ENCODE measurements around the gene INO80B. TPM values are rescaled to one million over a fixed set of nuclear protein-coding genes. Genes with fewer than 3 reads are reported as not detected.

The INO80B gene
- total and polyA plus RNA-seq, 10 donors: 9.0 to 50.3 (median 33.4) TPM

DNA sequence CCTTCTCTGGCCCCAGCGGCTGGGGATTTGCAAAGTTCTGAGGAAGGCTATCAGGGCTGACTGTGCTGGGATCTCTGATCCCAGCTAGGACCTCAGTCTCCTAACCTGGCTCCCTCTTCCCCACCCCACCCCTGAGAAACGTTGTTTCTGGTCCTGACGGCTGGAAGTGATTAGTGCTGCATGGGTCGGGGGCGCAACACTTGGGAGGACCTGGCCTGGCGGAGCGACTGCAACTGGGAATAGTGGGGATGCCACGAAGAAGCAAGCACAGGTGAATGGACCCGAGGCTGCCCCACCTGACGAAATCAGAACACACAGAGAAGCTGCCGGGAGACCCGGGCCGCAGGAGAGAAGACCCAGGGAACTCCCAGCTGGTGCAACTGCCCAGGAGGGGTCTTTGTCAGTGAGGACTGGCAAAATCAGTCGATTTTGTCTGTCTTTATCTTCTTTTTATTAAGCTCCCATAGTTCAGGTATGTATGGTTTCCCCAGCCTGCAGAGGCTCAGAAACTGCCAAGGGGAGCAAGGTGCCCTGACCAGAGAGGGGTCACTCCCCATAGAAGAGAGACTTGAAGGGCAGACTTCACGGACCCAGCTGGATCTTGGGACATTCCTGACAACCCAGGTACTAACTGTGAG, 45.2 kb downstream of the INO80B start:
- TF ChIP-seq POLR2AphosphoS5 (IDR thresholded peaks at IDR 0.05) (no peak), POLR2A (IDR thresholded peaks at IDR 0.05) (no peak)
- TF ChIP-seq, protein P1, sequence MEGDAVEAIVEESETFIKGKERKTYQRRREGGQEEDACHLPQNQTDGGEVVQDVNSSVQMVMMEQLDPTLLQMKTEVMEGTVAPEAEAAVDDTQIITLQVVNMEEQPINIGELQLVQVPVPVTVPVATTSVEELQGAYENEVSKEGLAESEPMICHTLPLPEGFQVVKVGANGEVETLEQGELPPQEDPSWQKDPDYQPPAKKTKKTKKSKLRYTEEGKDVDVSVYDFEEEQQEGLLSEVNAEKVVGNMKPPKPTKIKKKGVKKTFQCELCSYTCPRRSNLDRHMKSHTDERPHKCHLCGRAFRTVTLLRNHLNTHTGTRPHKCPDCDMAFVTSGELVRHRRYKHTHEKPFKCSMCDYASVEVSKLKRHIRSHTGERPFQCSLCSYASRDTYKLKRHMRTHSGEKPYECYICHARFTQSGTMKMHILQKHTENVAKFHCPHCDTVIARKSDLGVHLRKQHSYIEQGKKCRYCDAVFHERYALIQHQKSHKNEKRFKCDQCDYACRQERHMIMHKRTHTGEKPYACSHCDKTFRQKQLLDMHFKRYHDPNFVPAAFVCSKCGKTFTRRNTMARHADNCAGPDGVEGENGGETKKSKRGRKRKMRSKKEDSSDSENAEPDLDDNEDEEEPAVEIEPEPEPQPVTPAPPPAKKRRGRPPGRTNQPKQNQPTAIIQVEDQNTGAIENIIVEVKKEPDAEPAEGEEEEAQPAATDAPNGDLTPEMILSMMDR (IDR thresholded peaks at IDR 0.05 in 8 of 11, conservative IDR thresholded peaks at IDR 0.05 in 3 of 11): no peak
- peak; percentile 49 for DNase-seq

DNA sequence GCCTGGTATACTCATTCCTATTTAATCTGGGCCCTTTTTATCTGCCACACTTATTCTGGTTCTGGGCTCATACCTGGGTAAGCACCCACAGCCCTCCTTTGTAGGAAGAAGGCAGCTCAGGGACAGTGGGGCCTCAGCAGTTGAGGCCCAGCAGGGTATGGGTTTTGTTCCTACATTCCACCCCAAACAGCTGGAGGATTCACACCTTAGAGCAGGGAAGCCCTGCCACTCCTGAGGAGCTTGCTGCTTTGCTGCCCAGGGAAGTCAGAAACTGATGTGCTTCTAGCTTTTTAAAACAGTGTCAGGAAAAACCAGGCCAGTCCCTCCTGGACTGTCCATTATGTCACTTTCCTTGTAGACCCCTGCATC, 45.7 kb downstream of the INO80B start:
- H3K9me3 ChIP-seq: no peaks in the 10 kb centered on the region
- peaks cover 9 to 79% (median 42%) of the 10 kb centered on the region in 7 donors for H3K27me3 ChIP-seq (replicated peaks in 1 of 7)
- peak; percentile 18 for DNase-seq
- no peak overlapping the region for H3K4me3 ChIP-seq
- intact Hi-C loops (cut with DNase I; ENCODE audit: low total_unique reads): loop anchor here (5.0 kb wide), 1 partner anchor 87 kb away; no protein-coding TSS in a partner anchor
- peaks cover 0 to 16% (median 12%) of the 10 kb centered on the region in 6 donors for H3K36me3 ChIP-seq
- H3K27ac ChIP-seq: no peak overlapping the region
- TF ChIP-seq POLR2AphosphoS5 (IDR thresholded peaks at IDR 0.05): no peak
- TF ChIP-seq, protein P1 (IDR thresholded peaks at IDR 0.05 in 8 of 11, conservative IDR thresholded peaks at IDR 0.05 in 3 of 11): no peak
- no peak for TF ChIP-seq POLR2A (IDR thresholded peaks at IDR 0.05)
- peaks cover 28 to 76% (median 68%) of the 10 kb centered on the region in 6 donors for H3K4me1 ChIP-seq

More for the DNA sequence above, 45.2 kb downstream of the INO80B start:
- H3K27me3 ChIP-seq (replicated peaks in 1 of 7): peaks cover 9 to 79% (median 42%) of the 10 kb centered on the region in 7 donors
- H3K9me3 ChIP-seq: no peaks in the 10 kb centered on the region
- peaks cover 24 to 71% (median 63%) of the 10 kb centered on the region in 6 donors for H3K4me1 ChIP-seq
- 52 to 73% (median 56%) methylated on average over 15 of the region's 15 CpGs for WGBS, 5 donors
- intact Hi-C loops (cut with DNase I; ENCODE audit: low total_unique reads): loop anchor here (5.0 kb wide), 1 partner anchor 87 kb away; no protein-coding TSS in a partner anchor
- peak overlapping the region in 3 of 8 donors; percentile 50 to 68 (median 52) for H3K4me3 ChIP-seq
- no peak overlapping the region for H3K27ac ChIP-seq
- peaks cover 0 to 11% (median 7%) of the 10 kb centered on the region in 6 donors for H3K36me3 ChIP-seq

DNA sequence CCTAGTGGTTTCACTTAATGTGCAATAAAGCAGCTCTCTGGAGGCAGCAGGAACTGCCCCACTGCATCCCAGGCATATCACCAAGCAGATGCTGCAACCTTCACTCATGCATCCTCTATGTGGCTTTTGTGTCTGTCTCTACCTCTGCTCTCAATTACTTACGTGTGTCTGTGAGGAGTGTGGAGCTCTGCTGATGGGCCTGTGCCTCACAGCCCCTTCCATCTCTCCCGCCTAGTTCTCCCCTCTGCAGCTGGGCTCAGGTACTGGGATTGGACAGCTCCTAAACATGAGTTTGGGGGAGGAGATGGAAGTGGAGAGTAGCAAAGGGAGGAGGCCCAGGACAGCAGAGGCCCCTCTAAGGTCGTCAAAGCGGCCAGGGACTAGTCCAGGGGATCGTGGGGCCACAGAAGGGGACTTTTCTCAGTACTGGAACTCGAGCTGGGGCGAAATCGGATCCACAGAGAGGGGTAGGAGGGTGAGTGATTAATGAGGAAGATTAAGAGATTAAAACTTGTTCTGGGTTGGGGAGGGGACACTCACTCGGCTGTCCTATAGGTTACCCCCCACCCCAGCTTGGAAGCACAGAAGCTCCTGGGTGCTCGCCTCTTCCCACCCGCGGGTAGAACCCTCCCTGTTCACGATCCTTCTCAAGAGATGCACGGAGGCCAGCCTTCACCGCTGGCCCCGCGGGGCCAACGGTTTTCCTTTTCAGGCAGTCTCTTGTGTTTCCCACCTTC, 46.6 kb downstream of the INO80B start:
- TF ChIP-seq, protein P1 (IDR thresholded peaks at IDR 0.05 in 8 of 11, conservative IDR thresholded peaks at IDR 0.05 in 3 of 11): no peak
- TF ChIP-seq POLR2AphosphoS5 (IDR thresholded peaks at IDR 0.05) (no peak), POLR2A (IDR thresholded peaks at IDR 0.05) (no peak)
- H3K9me3 ChIP-seq: no peaks in the 10 kb centered on the region
- peak; percentile 58 for DNase-seq
- WGBS, 5 donors: 72 to 81% (median 73%) methylated on average over 18 of the region's 18 CpGs
- H3K4me3 ChIP-seq: peak overlapping the region in 1 of 8 donors; percentile 90
- H3K27ac ChIP-seq: no peak overlapping the region
- H3K27me3 ChIP-seq (replicated peaks in 1 of 7): peaks cover 9 to 79% (median 42%) of the 10 kb centered on the region in 7 donors
- H3K4me1 ChIP-seq: peaks cover 37 to 86% (median 77%) of the 10 kb centered on the region in 6 donors
- intact Hi-C loops (cut with DNase I; ENCODE audit: low total_unique reads): loop anchor here (5.0 kb wide), 1 partner anchor 86 kb away; no protein-coding TSS in a partner anchor
- H3K36me3 ChIP-seq: peaks cover 0 to 23% (median 16%) of the 10 kb centered on the region in 6 donors
